OCI-LY3 (cell line): ENCODE results near the gene ZHX3.

Experiments used
- H2AFZ ChIP-seq: fragments of 200-600, 300-600 bp; shearing (Covaris generic); 2 replicates; pipeline ENCODE4 v1.6.0; 2014; ENCODE audit warnings: antibody characterized with exemption, low read depth, low read length
- H3K27ac ChIP-seq: fragments of 200-600, 300-600 bp; sonication (generic); 2 replicates; pipeline ENCODE4 v1.5.1; 2014; ENCODE audit warnings: mild to moderate bottlenecking, low read length, moderate library complexity, mixed read lengths
- H3K27me3 ChIP-seq: fragments of 200-600, 300-600 bp; sonication (generic); 2 replicates; pipeline ENCODE4 v1.6.1; 2014; ENCODE audit warnings: low read depth, low read length, mixed read lengths
- H3K36me3 ChIP-seq: fragments of 200-600, 300-600 bp; sonication (generic); replicated peaks from 2 replicates; pipeline ENCODE3; 2014; ENCODE audit warnings: low read depth, low read length, mixed read lengths
- H3K4me1 ChIP-seq: fragments of 300-600, 200-600 bp; sonication (generic); 2 replicates; pipeline ENCODE4 v1.6.1; 2014; ENCODE audit warnings: low read length, mixed read lengths
- H3K4me2 ChIP-seq: fragments of 200-600, 300-600 bp; sonication (generic); 2 replicates; pipeline ENCODE4 v1.6.1; 2014; ENCODE audit warnings: low read length, mixed read lengths
- H3K4me3 ChIP-seq: fragments of 300-600, 200-600 bp; sonication (generic); 2 replicates; pipeline ENCODE4 v1.5.1; 2014; ENCODE audit warnings: antibody characterized with exemption, mild to moderate bottlenecking, low read length, moderate library complexity
- H3K79me2 ChIP-seq: fragments of 300-600, 200-600 bp; shearing (Covaris generic); 2 replicates; pipeline ENCODE4 v1.6.1; 2014; ENCODE audit warnings: mild to moderate bottlenecking, low read length, mixed read lengths
- H3K9ac ChIP-seq: fragments of 300-600, 200-600 bp; shearing (Covaris generic); 2 replicates; pipeline ENCODE4 v1.6.0; 2014; ENCODE audit warnings: mild to moderate bottlenecking, low read length, moderate library complexity
- H3K9me3 ChIP-seq: fragments of 200-600, 300-600 bp; shearing (Covaris generic); 2 replicates; pipeline ENCODE4 v1.6.1; 2014; ENCODE audit warnings: low read length, mixed read lengths; ENCODE audit not compliant: insufficient read depth
- H4K20me1 ChIP-seq: fragments of 200-600, 300-600 bp; sonication (generic); 2 replicates; pipeline ENCODE4 v1.6.1; 2016; ENCODE audit warnings: low read length, mixed read lengths; ENCODE audit not compliant: insufficient read depth
- CTCF ChIP-seq: fragments of 200-600, 300-600 bp; sonication (generic); IDR thresholded peaks from 2 replicates; pipeline ENCODE4 v1.5.1; 2014; ENCODE audit warnings: antibody characterized with exemption, low read length, low read depth
- EZH2phosphoT487 ChIP-seq: fragments of 200-600 bp; shearing (Covaris generic); IDR thresholded peaks from 2 replicates; pipeline ENCODE4 v1.6.1; 2018; ENCODE audit warnings: antibody characterized with exemption, mixed run types, low read depth

Gene ZHX3

GRCh38 chr20:41264819-41265218, 52.7 kb downstream of the ZHX3 start:
- no peaks in the 10 kb centered on the region for H4K20me1 ChIP-seq
- H3K4me1 ChIP-seq, result no peaks in the 10 kb centered on the region
- H3K27ac ChIP-seq, result no peak overlapping the region
- H3K36me3 ChIP-seq, result no peaks in the 10 kb centered on the region
- no peak overlapping the region for H3K9ac ChIP-seq
- no peak for TF ChIP-seq CTCF
- no peak for TF ChIP-seq EZH2phosphoT487
- no peaks in the 10 kb centered on the region for H3K9me3 ChIP-seq
- H3K4me3 ChIP-seq, result no peak overlapping the region
- no peak overlapping the region for H3K4me2 ChIP-seq
- H2AFZ ChIP-seq, result no peak overlapping the region
- no peaks in the 10 kb centered on the region for H3K27me3 ChIP-seq
- no peaks in the 10 kb centered on the region for H3K79me2 ChIP-seq

- Histone ChIP-seq H3K9ac (no peak overlapping the region), H3K27me3 (no peaks in the 10 kb centered on the region), H3K79me2 (no peaks in the 10 kb centered on the region), H3K4me3 (no peak overlapping the region), H3K4me2 (no peak overlapping the region), H3K9me3 (no peaks in the 10 kb centered on the region), H3K4me1 (no peaks in the 10 kb centered on the region), H3K36me3 (no peaks in the 10 kb centered on the region), H2AFZ (no peak overlapping the region), H4K20me1 (no peaks in the 10 kb centered on the region), H3K27ac (no peak overlapping the region)
- no peak for TF ChIP-seq EZH2phosphoT487
- no peak for TF ChIP-seq CTCF
Observed at GRCh38 chr20:41261790-41262717, 55.5 kb downstream of the ZHX3 start.

GRCh38 chr20:41261260-41261659, 56.3 kb downstream of the ZHX3 start:
- H3K4me2 ChIP-seq, result no peak overlapping the region
- no peaks in the 10 kb centered on the region for H3K4me1 ChIP-seq
- no peaks in the 10 kb centered on the region for H4K20me1 ChIP-seq
- no peaks in the 10 kb centered on the region for H3K36me3 ChIP-seq
- H3K79me2 ChIP-seq, result no peaks in the 10 kb centered on the region
- H3K9ac ChIP-seq, result no peak overlapping the region
- no peak overlapping the region for H3K27ac ChIP-seq
- H3K9me3 ChIP-seq, result no peaks in the 10 kb centered on the region
- H3K4me3 ChIP-seq, result no peak overlapping the region
- no peak overlapping the region for H2AFZ ChIP-seq
- H3K27me3 ChIP-seq, result no peaks in the 10 kb centered on the region
- TF ChIP-seq EZH2phosphoT487 (no peak), CTCF (no peak)

- Histone ChIP-seq H3K9ac (no peak overlapping the region), H3K4me1 (no peaks in the 10 kb centered on the region), H3K4me3 (no peak overlapping the region), H3K27me3 (no peaks in the 10 kb centered on the region), H3K79me2 (no peaks in the 10 kb centered on the region), H3K36me3 (no peaks in the 10 kb centered on the region), H3K9me3 (no peaks in the 10 kb centered on the region), H3K27ac (no peak overlapping the region), H2AFZ (no peak overlapping the region), H4K20me1 (no peaks in the 10 kb centered on the region), H3K4me2 (no peak overlapping the region)
- no peak for TF ChIP-seq CTCF
- TF ChIP-seq EZH2phosphoT487, result no peak
Observed at GRCh38 chr20:41260734-41261220, 56.8 kb downstream of the ZHX3 start.
